ENCODE results near the gene LENEP.

LENEP gene

DNA sequence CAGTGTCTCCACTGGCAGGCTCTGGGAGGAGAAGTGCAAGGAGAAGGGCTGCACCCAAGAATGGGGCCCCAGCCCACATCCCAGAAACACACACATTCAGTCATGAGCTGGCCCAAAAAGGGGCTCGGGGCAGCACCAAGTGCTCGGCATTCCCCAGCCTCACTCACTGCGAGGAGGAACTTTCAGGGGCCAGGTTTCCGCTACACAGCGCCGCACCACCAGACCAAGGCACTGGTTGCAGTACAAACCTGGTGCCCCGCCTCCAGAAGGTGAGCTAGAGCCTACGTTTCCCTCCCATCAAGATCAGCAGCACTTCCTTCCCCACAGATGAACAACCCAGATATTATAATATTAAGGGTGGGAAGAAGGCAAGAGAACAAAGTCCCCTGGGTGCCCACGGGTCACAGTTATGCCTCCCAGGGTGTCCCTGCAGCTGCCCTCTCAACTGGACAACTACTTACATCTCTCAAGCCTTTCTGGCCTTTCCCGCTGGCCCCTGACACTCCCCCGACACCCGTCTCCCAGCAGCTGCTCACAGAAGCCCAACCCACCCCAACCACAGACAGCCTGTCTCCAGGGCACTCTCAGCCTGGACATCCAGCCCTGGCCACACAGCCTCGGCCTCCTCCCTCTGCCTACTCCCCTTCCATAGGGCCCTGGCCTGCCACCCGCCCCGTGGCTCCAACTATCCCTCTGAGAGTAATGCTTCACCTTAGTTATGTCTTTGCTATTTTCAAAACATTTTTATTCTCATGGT, 41.3 kb upstream of the LENEP start:
- TF ChIP-seq YY1 (IDR thresholded peaks at IDR 0.05; ENCODE audit: insufficient read depth, insufficient read length) = no peak
- TF ChIP-seq ZNF274 (IDR thresholded peaks at IDR 0.05; ENCODE audit: low read depth, low read length) = no peak
- no peak for TF ChIP-seq SUZ12 (IDR thresholded peaks at IDR 0.05; ENCODE audit: extremely low read depth, insufficient read depth, insufficient read length)
- H3K4me1 ChIP-seq (ENCODE audit: insufficient read depth, insufficient read length) = peaks cover 14% of the 10 kb centered on the region
- H3K9ac ChIP-seq (ENCODE audit: insufficient read length, low read depth) = peak overlapping the region; percentile 13
- H3K36me3 ChIP-seq (ENCODE audit: insufficient read depth, insufficient read length, low read length) = peaks cover 24% of the 10 kb centered on the region
- no peak overlapping the region for H3K4me3 ChIP-seq (ENCODE audit: insufficient read length, low read depth)
- no peaks in the 10 kb centered on the region for H3K9me3 ChIP-seq (ENCODE audit: insufficient read depth, low read length)
- H3K27me3 ChIP-seq (ENCODE audit: insufficient read depth, insufficient read length) = no peaks in the 10 kb centered on the region
- DNase-seq (ENCODE audit: low read depth, low spot score) = no peak

DNA sequence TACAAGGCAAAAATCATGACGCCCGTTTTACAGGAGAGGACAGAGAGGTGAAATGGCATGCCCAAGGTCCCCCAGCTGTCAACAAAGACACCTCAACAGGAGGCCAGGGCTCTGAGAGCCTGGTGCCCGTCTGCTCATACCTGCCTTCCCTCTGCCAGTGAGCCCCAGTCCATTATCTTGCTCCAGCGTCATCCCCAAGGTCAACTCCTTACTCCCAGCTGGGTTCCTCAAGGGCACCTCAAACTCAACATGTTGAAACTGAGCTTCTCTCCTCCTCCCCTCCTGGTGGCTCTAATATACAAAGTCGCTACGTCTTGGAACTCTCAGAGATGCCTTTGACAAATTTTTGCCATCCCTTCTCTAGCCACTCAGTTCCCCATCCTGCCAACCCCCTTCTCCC, 40.7 kb upstream of the LENEP start:
- H3K4me1 ChIP-seq (ENCODE audit: insufficient read depth, insufficient read length) = peaks cover 14% of the 10 kb centered on the region
- DNase-seq (ENCODE audit: low read depth, low spot score) = no peak
- no peaks in the 10 kb centered on the region for H3K27me3 ChIP-seq (ENCODE audit: insufficient read depth, insufficient read length)
- no peak overlapping the region for H3K9ac ChIP-seq (ENCODE audit: insufficient read length, low read depth)
- TF ChIP-seq SUZ12 (IDR thresholded peaks at IDR 0.05; ENCODE audit: extremely low read depth, insufficient read depth, insufficient read length) (no peak), YY1 (IDR thresholded peaks at IDR 0.05; ENCODE audit: insufficient read depth, insufficient read length) (no peak), ZNF274 (IDR thresholded peaks at IDR 0.05; ENCODE audit: low read depth, low read length) (no peak)
- H3K9me3 ChIP-seq (ENCODE audit: insufficient read depth, low read length) = no peaks in the 10 kb centered on the region
- peaks cover 18% of the 10 kb centered on the region for H3K36me3 ChIP-seq (ENCODE audit: insufficient read depth, insufficient read length, low read length)
- H3K4me3 ChIP-seq (ENCODE audit: insufficient read length, low read depth) = no peak overlapping the region

- Histone ChIP-seq H3K9me3 (ENCODE audit: insufficient read depth, low read length) (no peaks in the 10 kb centered on the region), H3K9ac (ENCODE audit: insufficient read length, low read depth) (no peak overlapping the region), H3K4me3 (ENCODE audit: insufficient read length, low read depth) (no peak overlapping the region), H3K27me3 (ENCODE audit: insufficient read depth, insufficient read length) (no peaks in the 10 kb centered on the region), H3K4me1 (ENCODE audit: insufficient read depth, insufficient read length) (peaks cover 10% of the 10 kb centered on the region), H3K36me3 (ENCODE audit: insufficient read depth, insufficient read length, low read length) (peaks cover 22% of the 10 kb centered on the region)
- no peak for TF ChIP-seq YY1 (IDR thresholded peaks at IDR 0.05; ENCODE audit: insufficient read depth, insufficient read length)
- TF ChIP-seq ZNF274 (IDR thresholded peaks at IDR 0.05; ENCODE audit: low read depth, low read length) = no peak
- TF ChIP-seq SUZ12 (IDR thresholded peaks at IDR 0.05; ENCODE audit: extremely low read depth, insufficient read depth, insufficient read length) = no peak
- DNase-seq (ENCODE audit: low read depth, low spot score) = no peak
Measured at GRCh38 chr1:154953611-154954038, 39.8 kb upstream of the LENEP start.

GRCh38 chr1:154954541-154954940, 38.8 kb upstream of the LENEP start:
- no peak for DNase-seq (ENCODE audit: low read depth, low spot score)
- Histone ChIP-seq H3K4me1 (ENCODE audit: insufficient read depth, insufficient read length) (peaks cover 12% of the 10 kb centered on the region), H3K9ac (ENCODE audit: insufficient read length, low read depth) (peak overlapping the region; percentile 6), H3K4me3 (ENCODE audit: insufficient read length, low read depth) (no peak overlapping the region), H3K27me3 (ENCODE audit: insufficient read depth, insufficient read length) (no peaks in the 10 kb centered on the region), H3K36me3 (ENCODE audit: insufficient read depth, insufficient read length, low read length) (peaks cover 31% of the 10 kb centered on the region), H3K9me3 (ENCODE audit: insufficient read depth, low read length) (no peaks in the 10 kb centered on the region; the same call in 1 of the 2 replicates)
- no peak for TF ChIP-seq ZNF274 (IDR thresholded peaks at IDR 0.05; ENCODE audit: low read depth, low read length)
- no peak for TF ChIP-seq YY1 (IDR thresholded peaks at IDR 0.05; ENCODE audit: insufficient read depth, insufficient read length)
- no peak for TF ChIP-seq SUZ12 (IDR thresholded peaks at IDR 0.05; ENCODE audit: extremely low read depth, insufficient read depth, insufficient read length)

DNA sequence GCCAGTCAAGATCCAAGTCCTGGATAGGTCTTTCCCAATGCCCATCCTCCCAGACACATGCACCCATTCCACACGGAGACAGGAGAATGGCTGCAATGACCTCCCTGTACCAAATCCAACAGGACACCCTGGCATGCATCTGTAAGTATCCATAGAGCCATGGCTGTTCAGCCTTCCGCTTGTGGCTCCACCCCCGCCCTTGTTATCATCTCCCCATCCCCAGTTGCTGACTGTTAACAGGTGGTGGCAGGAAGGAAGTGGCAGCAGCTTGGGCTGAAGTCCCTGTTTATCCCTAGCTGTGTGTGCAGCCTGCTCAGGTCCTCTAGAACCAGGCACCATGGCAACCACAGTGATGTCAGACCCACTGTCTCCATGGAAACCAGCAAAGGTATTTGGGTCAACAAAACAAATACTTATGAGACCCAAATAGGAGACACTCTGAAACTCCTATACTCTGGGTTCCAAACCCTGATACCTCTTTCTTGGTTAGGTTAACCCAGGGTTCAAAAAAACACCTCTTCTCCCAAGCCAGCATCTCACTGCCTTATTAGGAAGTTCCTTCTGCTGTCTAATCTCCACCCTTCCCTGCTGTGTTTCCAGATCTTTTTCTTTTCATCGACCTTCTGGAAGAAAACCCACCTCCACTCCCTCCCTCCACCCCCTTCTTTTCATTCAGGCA, 38.2 kb upstream of the LENEP start:
- peaks cover 35% of the 10 kb centered on the region for H3K36me3 ChIP-seq (ENCODE audit: insufficient read depth, insufficient read length, low read length)
- peak overlapping the region; percentile 76 for H3K9ac ChIP-seq (ENCODE audit: insufficient read length, low read depth)
- TF ChIP-seq SUZ12 (IDR thresholded peaks at IDR 0.05; ENCODE audit: extremely low read depth, insufficient read depth, insufficient read length) (no peak), ZNF274 (IDR thresholded peaks at IDR 0.05; ENCODE audit: low read depth, low read length) (no peak), YY1 (IDR thresholded peaks at IDR 0.05; ENCODE audit: insufficient read depth, insufficient read length) (no peak)
- DNase-seq (ENCODE audit: low read depth, low spot score) = no peak
- peak overlapping the region; percentile 65 for H3K4me3 ChIP-seq (ENCODE audit: insufficient read length, low read depth)
- no peaks in the 10 kb centered on the region; the same call in 1 of the 2 replicates for H3K9me3 ChIP-seq (ENCODE audit: insufficient read depth, low read length)
- H3K27me3 ChIP-seq (ENCODE audit: insufficient read depth, insufficient read length) = no peaks in the 10 kb centered on the region
- H3K4me1 ChIP-seq (ENCODE audit: insufficient read depth, insufficient read length) = peaks cover 12% of the 10 kb centered on the region

GRCh38 chr1:154955718-154956543, 37.5 kb upstream of the LENEP start, which contains the start of gene PBXIP1:
Gene PBXIP1, minus strand, starts transcription at chr1:154956099. Its CDS starts 2,378 bp downstream, at chr1:154953721.
- peaks cover 12% of the 10 kb centered on the region for H3K4me1 ChIP-seq (ENCODE audit: insufficient read depth, insufficient read length)
- H3K36me3 ChIP-seq (ENCODE audit: insufficient read depth, insufficient read length, low read length) = peaks cover 35% of the 10 kb centered on the region
- peak within 1 kb of the TSS; percentile 76 for H3K9ac ChIP-seq (ENCODE audit: insufficient read length, low read depth)
- H3K4me3 ChIP-seq (ENCODE audit: insufficient read length, low read depth) = peak within 1 kb of the TSS; percentile 65
- no peaks in the 10 kb centered on the region for H3K27me3 ChIP-seq (ENCODE audit: insufficient read depth, insufficient read length)
- DNase-seq (ENCODE audit: low read depth, low spot score) = peak; percentile 98
- no peaks in the 10 kb centered on the region; the same call in 1 of the 2 replicates for H3K9me3 ChIP-seq (ENCODE audit: insufficient read depth, low read length)
- TF ChIP-seq SUZ12 (IDR thresholded peaks at IDR 0.05; ENCODE audit: extremely low read depth, insufficient read depth, insufficient read length) (no peak), ZNF274 (IDR thresholded peaks at IDR 0.05; ENCODE audit: low read depth, low read length) (no peak), YY1 (IDR thresholded peaks at IDR 0.05; ENCODE audit: insufficient read depth, insufficient read length) (no peak)

Data from NT2/D1 (cell line).